Liver (tissue), 9 donors: ENCODE results near the gene KIAA0586. TPM values are rescaled to one million over a fixed set of nuclear protein-coding genes. Genes with fewer than 3 reads are reported as not detected.
"Not testable (repeated sequence)": the region's sequence is repeated elsewhere in the genome, so short reads cannot be mapped to it uniquely, and the experiment has no call there.

Source experiments
- DNase-seq: peaks from one replicate; pipeline ENCODE4 v3.0.0-alpha.2; 2017; ENCODE audit warnings: low spot score
- H3K27ac ChIP-seq, 2 donors: one replicate each; pipeline ENCODE4 v1.7.0; 2013; ENCODE audit warnings: inconsistent platforms in 2 of 2, low read length in 2 of 2, control low read depth in 1 of 2, low read depth in 1 of 2, mild to moderate bottlenecking in 1 of 2
- H3K27me3 ChIP-seq, 4 donors: one replicate each; pipeline versions ENCODE4 v1.6.1 to v1.7.0; 2013; ENCODE audit warnings: low read length in 3 of 4, inconsistent platforms in 1 of 4, mild to moderate bottlenecking in 1 of 4, moderate library complexity in 1 of 4; ENCODE audit not compliant: control insufficient read depth in 4 of 4, insufficient read depth in 4 of 4
- H3K36me3 ChIP-seq, 4 donors: one replicate each; pipeline versions ENCODE4 v1.6.1 to v1.7.0; 2013; ENCODE audit warnings: low read length in 3 of 4, mild to moderate bottlenecking in 3 of 4, low read depth in 1 of 4, moderate library complexity in 1 of 4; ENCODE audit not compliant: control insufficient read depth in 4 of 4, insufficient read depth in 3 of 4
- H3K4me1 ChIP-seq, 4 donors: one replicate each; pipeline versions ENCODE4 v1.6.1 to v1.7.0; 2013; ENCODE audit warnings: low read length in 3 of 4, mild to moderate bottlenecking in 3 of 4, moderate library complexity in 1 of 4; ENCODE audit not compliant: control insufficient read depth in 4 of 4, insufficient read depth in 4 of 4
- H3K4me3 ChIP-seq, 3 donors: one replicate each; pipeline versions ENCODE4 v1.6.1 to v1.7.0; 2013; ENCODE audit warnings: low read length in 3 of 3, control low read depth in 1 of 3, low read depth in 1 of 3, mild to moderate bottlenecking in 1 of 3
- H3K9ac ChIP-seq, 2 donors: one replicate each; pipeline ENCODE4 v1.7.0; 2013; ENCODE audit warnings: low read length in 2 of 2, mild to moderate bottlenecking in 2 of 2, moderate library complexity in 2 of 2, control low read depth in 1 of 2, low read depth in 1 of 2
- H3K9me3 ChIP-seq, 4 donors: one replicate each; pipeline versions ENCODE4 v1.6.1 to v1.7.0; 2013; ENCODE audit warnings: low read length in 3 of 4; ENCODE audit not compliant: control insufficient read depth in 4 of 4
- CTCF ChIP-seq: fragments of 150-350 bp; IDR thresholded peaks from 2 replicates; pipeline ENCODE4 v1.5.1; 2017; ENCODE audit warnings: improper control_type of control experiment, low read depth, low read length; ENCODE audit not compliant: missing input control
- EGR1 ChIP-seq, 2 donors: IDR thresholded peaks; 2 replicates each; pipeline ENCODE4 v1.6.1; 2016 to 2018; ENCODE audit warnings: antibody characterized with exemption in 2 of 2, low read depth in 2 of 2
- HNF4A ChIP-seq, 2 donors: conservative IDR thresholded peaks; 2 replicates each; pipeline ENCODE4 v1.6.1; 2016; ENCODE audit warnings: antibody characterized with exemption in 2 of 2, mild to moderate bottlenecking in 2 of 2
- JUND ChIP-seq, 2 donors: IDR thresholded peaks; 2 replicates each; pipeline ENCODE4 v1.6.1; 2016; ENCODE audit warnings: antibody characterized with exemption in 2 of 2
- MAX ChIP-seq: IDR thresholded peaks from 2 replicates; pipeline ENCODE4 v1.6.1; 2016; ENCODE audit warnings: antibody characterized with exemption
- RXRA ChIP-seq, 2 donors: IDR thresholded peaks; 2 replicates each; pipeline ENCODE4 v1.6.1; 2017 to 2018; ENCODE audit warnings: antibody characterized with exemption in 2 of 2, mild to moderate bottlenecking in 1 of 2
- SP1 ChIP-seq: IDR thresholded peaks from 2 replicates; pipeline ENCODE4 v1.6.1; 2018; ENCODE audit warnings: antibody characterized with exemption, mild to moderate bottlenecking
- TAF1 ChIP-seq: conservative IDR thresholded peaks from 2 replicates; pipeline ENCODE4 v1.6.1; 2016; ENCODE audit warnings: antibody characterized with exemption, mild to moderate bottlenecking
- YY1 ChIP-seq: IDR thresholded peaks from 2 replicates; pipeline ENCODE4 v1.6.1; 2016; ENCODE audit warnings: antibody characterized with exemption, mild to moderate bottlenecking
- ZBTB33 ChIP-seq: IDR thresholded peaks from 2 replicates; pipeline ENCODE4 v1.6.1; 2016; ENCODE audit warnings: antibody characterized with exemption
- WGBS: extraction: QIAGEN DNeasy Blood & Tissue Kit; methylation state at CpG from one replicate; pipeline ENCODE4 v1.1.7; 2013; 5-methylcytosine and 5-hydroxymethylcytosine counted together
- polyA plus RNA-seq, 2 donors: library from polyadenylated mRNA; stranded (reverse) in 1 of 2; unstranded in 1 of 2; fragments of 200-250 nt in 1 of 2; fragments of >200 nt in 1 of 2; fragmentation: Nextera tagmentation in 1 of 2; extraction: Ambion mirVana in 1 of 2; gene quantifications; one replicate each; pipeline versions ENCODE4 v1.2.1 to v1.2.3, GENCODE V29; 2013 to 2015
- total RNA-seq, 2 donors: library from RNA; depleted of rRNA; stranded (reverse); fragments of >200 nt; gene quantifications; one replicate each; pipeline ENCODE4 v1.2.3, GENCODE V29; 2014
- donor health status: healthy.
- donor health status: healthy.
- donor health status: healthy.
- donor health status: healthy.
- donor health status: healthy.

The KIAA0586 gene
- total and polyA plus RNA-seq, 4 donors: 3.6 to 18.2 (median 7.8) TPM

- DNase-seq: no peak
- Histone ChIP-seq H3K4me3 (no peak overlapping the region), H3K9me3 (no peaks in the 10 kb centered on the region), H3K36me3 (peaks cover 5 to 23% (median 12%) of the 10 kb centered on the region in 4 donors), H3K27ac (no peak overlapping the region), H3K4me1 (no peaks in the 10 kb centered on the region), H3K9ac (no peak overlapping the region), H3K27me3 (no peaks in the 10 kb centered on the region)
- TF ChIP-seq YY1: no peak
- no peak for TF ChIP-seq EGR1 (IDR thresholded peaks at IDR 0.05; ENCODE audit: low read depth in 2 of 2)
- no peak for TF ChIP-seq TAF1
- TF ChIP-seq RXRA (IDR thresholded peaks at IDR 0.05): no peak
- TF ChIP-seq MAX: no peak
- WGBS: 100% methylated on average over 1 of the region's 1 CpG
These were observed 12.7 kb upstream of the KIAA0586 start for GRCh38 chr14:58414845-58415244.

- Histone ChIP-seq H3K27ac (no peak overlapping the region), H3K4me1 (no peaks in the 10 kb centered on the region), H3K4me3 (no peak overlapping the region), H3K9me3 (no peaks in the 10 kb centered on the region), H3K27me3 (no peaks in the 10 kb centered on the region), H3K36me3 (peaks cover 0 to 14% (median 5%) of the 10 kb centered on the region in 4 donors), H3K9ac (no peak overlapping the region)
- 70% methylated on average over 10 of the region's 10 CpGs for WGBS
- no peak for DNase-seq
- TF ChIP-seq ZBTB33: no peak
- peak; percentile 7 for TF ChIP-seq SP1
- peak; percentile 66 to 70 for TF ChIP-seq RXRA (IDR thresholded peaks at IDR 0.05)
These were observed 11.6 kb upstream of the KIAA0586 start for GRCh38 chr14:58415636-58416547.

GRCh38 chr14:58416934-58417333 lies 10.6 kb upstream of the KIAA0586 start:
- H3K27ac ChIP-seq, H3K9me3 ChIP-seq, DNase-seq, H3K4me1 ChIP-seq, H3K27me3 ChIP-seq, H3K4me3 ChIP-seq, H3K9ac ChIP-seq: not testable (repeated sequence)
- WGBS: 100% methylated on average over 1 of the region's 1 CpG
- peaks cover 0 to 12% (median 1%) of the 10 kb centered on the region in 4 donors for H3K36me3 ChIP-seq

GRCh38 chr14:58426670-58427280 lies 744 bp upstream of the KIAA0586 start:
- H3K36me3 ChIP-seq: peaks cover 2 to 7% (median 3%) of the 10 kb centered on the region in 4 donors
- peak overlapping the region; percentile 67 to 100 (median 96) for H3K4me3 ChIP-seq
- no peaks in the 10 kb centered on the region for H3K9me3 ChIP-seq
- H3K4me1 ChIP-seq: peaks cover 3 to 21% (median 14%) of the 10 kb centered on the region in 4 donors
- H3K9ac ChIP-seq: peak overlapping the region; percentile 74 to 100
- under 1% methylated on average over 35 of the region's 35 CpGs for WGBS
- TF ChIP-seq JUND (IDR thresholded peaks at IDR 0.05) (no peak), RXRA (IDR thresholded peaks at IDR 0.05) (no peak), CTCF (no peak), YY1 (no peak), HNF4A (conservative IDR thresholded peaks at IDR 0.05) (no peak)
- peak; percentile 71 for DNase-seq
- peak overlapping the region; percentile 87 to 97 for H3K27ac ChIP-seq
- no peaks in the 10 kb centered on the region for H3K27me3 ChIP-seq
